Fibroblast of lung (primary cell): Measurements from ENCODE around the gene GAD1. TPM values are rescaled to one million over a fixed set of nuclear protein-coding genes. Genes with fewer than 3 reads are reported as not detected.

ENCODE experiments used
- DNase-seq, 2 donors: peaks; one replicate each; pipeline versions ENCODE4 v3.0.0 to v3.0.0-alpha.2; 2010; ENCODE audit warnings: low read depth in 2 of 2
- H2AFZ ChIP-seq: 2 replicates; pipeline ENCODE4 v1.5.1; 2012; ENCODE audit warnings: low read length, control low read depth, inconsistent platforms
- H3K27ac ChIP-seq: 2 replicates; pipeline ENCODE4 v1.5.1; 2011; ENCODE audit warnings: low read length, control low read depth; ENCODE audit not compliant: insufficient read depth
- H3K27me3 ChIP-seq: 2 replicates; pipeline ENCODE4 v1.5.1; 2011; ENCODE audit warnings: mild to moderate bottlenecking, low read length; ENCODE audit not compliant: control insufficient read depth, insufficient read depth
- H3K36me3 ChIP-seq: 2 replicates; pipeline ENCODE4 v1.5.1; 2011; ENCODE audit warnings: low read length; ENCODE audit not compliant: control insufficient read depth, insufficient read depth
- H3K4me1 ChIP-seq: 2 replicates; pipeline ENCODE4 v1.5.1; 2011; ENCODE audit warnings: low read length; ENCODE audit not compliant: control insufficient read depth, insufficient read depth; ENCODE audit errors: extremely low read depth
- H3K4me2 ChIP-seq: 2 replicates; pipeline ENCODE4 v1.5.1; 2011; ENCODE audit warnings: low read length, control low read depth; ENCODE audit not compliant: insufficient read depth; ENCODE audit errors: extremely low read depth
- H3K4me3 ChIP-seq, 4 experiments: fragments of 200-600 bp in 1 of 4; sonication (generic) in 1 of 4; replicated peaks in 1 of 4; 2 replicates each; pipeline ENCODE4 v1.5.1; 2011 to 2016; ENCODE audit warnings: low read length in 4 of 4, low read depth in 3 of 4, mild to moderate bottlenecking in 3 of 4, control low read depth in 2 of 4, inconsistent platforms in 1 of 4, mixed read lengths in 1 of 4; ENCODE audit not compliant: insufficient read depth in 1 of 4; ENCODE audit errors: control extremely low read depth in 1 of 4
- H3K79me2 ChIP-seq: 2 replicates; pipeline ENCODE4 v1.5.1; 2012; ENCODE audit warnings: mild to moderate bottlenecking, low read length, inconsistent platforms; ENCODE audit not compliant: control insufficient read depth, insufficient read depth
- H3K9ac ChIP-seq: 2 replicates; pipeline ENCODE4 v1.5.1; 2011; ENCODE audit warnings: mild to moderate bottlenecking, low read length, control low read depth; ENCODE audit not compliant: insufficient read depth
- H3K9me3 ChIP-seq: 2 replicates; pipeline ENCODE4 v1.5.1; 2012; ENCODE audit warnings: low read depth, low read length; ENCODE audit not compliant: control insufficient read depth, insufficient read depth
- H4K20me1 ChIP-seq: 2 replicates; pipeline ENCODE4 v1.5.1; 2011; ENCODE audit warnings: low read length; ENCODE audit not compliant: control insufficient read depth, insufficient read depth; ENCODE audit errors: extremely low read depth
- EZH2 ChIP-seq: IDR thresholded peaks from 2 replicates; pipeline ENCODE4 v1.5.1; 2012; ENCODE audit warnings: low read length, control low read depth, mild to moderate bottlenecking; ENCODE audit errors: missing control alignments
- polyA plus RNA-seq, 2 donors: library from polyadenylated mRNA; depleted of rRNA in 1 of 2; stranded (reverse) in 1 of 2; unstranded in 1 of 2; fragments of >200 nt; gene quantifications; 2 replicates each; pipeline ENCODE4 v1.2.1, GENCODE V29; 2011 to 2012; ENCODE audit warnings: missing spikeins in 1 of 2
- total RNA-seq: library from RNA; depleted of rRNA; stranded (reverse); fragments of >200 nt; gene quantifications from 2 replicates; pipeline ENCODE4 v1.2.1, GENCODE V29; 2014
- TF ChIP-seq, protein P1 (sequence below), 2 donors: IDR thresholded peaks in 1 of 2; conservative IDR thresholded peaks in 1 of 2; 1 replicate in 1 of 2; 2 replicates in 1 of 2; pipeline ENCODE4 v1.5.1; 2011 to 2012; ENCODE audit warnings: low read length in 2 of 2, control low read depth in 1 of 2, inconsistent platforms in 1 of 2, low read depth in 1 of 2, mild to moderate bottlenecking in 1 of 2

GAD1 gene
- total and polyA plus RNA-seq, 2 donors (not counting 1 experiment from before 2014, with no cell fraction given) = 0.12 to 0.33 TPM

DNA sequence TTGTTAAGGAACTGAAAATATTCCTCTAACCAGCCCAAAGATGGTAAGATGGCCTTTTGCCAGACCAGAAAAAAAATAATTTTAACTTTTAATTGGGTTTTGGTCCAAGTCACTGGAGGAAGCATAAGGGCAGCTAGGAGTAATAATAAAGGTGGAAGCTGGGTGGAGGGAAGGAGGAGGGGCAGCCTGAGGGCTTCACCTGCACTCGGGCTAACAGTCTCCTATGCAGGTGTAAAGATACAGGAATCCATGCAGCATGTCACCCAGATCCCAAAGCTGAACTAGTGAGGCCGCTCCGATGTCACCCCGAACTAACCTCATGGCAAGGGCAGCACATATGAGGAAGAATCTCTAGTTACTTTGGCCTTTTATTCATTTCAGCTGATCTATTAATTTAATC is 75.2 kb downstream of the GAD1 start:
- Histone ChIP-seq H3K79me2 (no peaks in the 10 kb centered on the region), H3K27ac (no peak overlapping the region), H2AFZ (no peak overlapping the region), H4K20me1 (no peaks in the 10 kb centered on the region), H3K27me3 (no peaks in the 10 kb centered on the region), H3K4me2 (no peak overlapping the region), H3K36me3 (no peaks in the 10 kb centered on the region), H3K4me3 (no peak overlapping the region), H3K9ac (no peak overlapping the region), H3K9me3 (no peaks in the 10 kb centered on the region), H3K4me1 (no peaks in the 10 kb centered on the region)
- DNase-seq = no peak
- TF ChIP-seq, protein P1, sequence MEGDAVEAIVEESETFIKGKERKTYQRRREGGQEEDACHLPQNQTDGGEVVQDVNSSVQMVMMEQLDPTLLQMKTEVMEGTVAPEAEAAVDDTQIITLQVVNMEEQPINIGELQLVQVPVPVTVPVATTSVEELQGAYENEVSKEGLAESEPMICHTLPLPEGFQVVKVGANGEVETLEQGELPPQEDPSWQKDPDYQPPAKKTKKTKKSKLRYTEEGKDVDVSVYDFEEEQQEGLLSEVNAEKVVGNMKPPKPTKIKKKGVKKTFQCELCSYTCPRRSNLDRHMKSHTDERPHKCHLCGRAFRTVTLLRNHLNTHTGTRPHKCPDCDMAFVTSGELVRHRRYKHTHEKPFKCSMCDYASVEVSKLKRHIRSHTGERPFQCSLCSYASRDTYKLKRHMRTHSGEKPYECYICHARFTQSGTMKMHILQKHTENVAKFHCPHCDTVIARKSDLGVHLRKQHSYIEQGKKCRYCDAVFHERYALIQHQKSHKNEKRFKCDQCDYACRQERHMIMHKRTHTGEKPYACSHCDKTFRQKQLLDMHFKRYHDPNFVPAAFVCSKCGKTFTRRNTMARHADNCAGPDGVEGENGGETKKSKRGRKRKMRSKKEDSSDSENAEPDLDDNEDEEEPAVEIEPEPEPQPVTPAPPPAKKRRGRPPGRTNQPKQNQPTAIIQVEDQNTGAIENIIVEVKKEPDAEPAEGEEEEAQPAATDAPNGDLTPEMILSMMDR (conservative IDR thresholded peaks at IDR 0.05 in 1 of 2, IDR thresholded peaks at IDR 0.05 in 1 of 2; ENCODE audit: low read depth in 1 of 2, low read length in 2 of 2) = no peak
- TF ChIP-seq EZH2 = no peak

DNA sequence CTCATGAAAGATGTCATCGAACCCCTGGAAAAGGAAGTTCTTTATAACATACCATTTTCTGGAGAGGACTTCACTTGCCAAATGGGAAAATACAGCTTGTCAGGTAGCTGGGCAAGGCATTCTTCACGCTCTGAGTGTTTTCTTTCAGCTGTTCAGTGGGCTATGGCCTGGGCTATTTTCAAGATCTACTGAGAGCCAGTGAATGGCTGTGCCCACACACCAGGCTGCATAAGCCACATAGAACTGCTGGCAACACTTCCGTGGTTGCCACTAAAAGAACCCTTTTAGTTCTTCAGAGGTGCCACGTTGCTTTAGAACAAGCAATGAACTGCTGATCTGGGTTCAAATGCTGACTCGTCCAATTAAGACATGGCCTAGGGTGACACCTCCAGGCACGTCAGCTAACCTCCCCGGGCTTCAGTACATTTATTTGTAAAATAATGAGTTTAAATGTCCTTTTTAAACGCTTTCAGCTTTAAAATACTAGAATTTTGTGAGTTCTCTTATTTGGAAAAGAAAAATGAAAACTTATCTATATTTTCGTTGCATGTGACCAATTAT is 75.8 kb downstream of the GAD1 start:
- H3K79me2 ChIP-seq = no peaks in the 10 kb centered on the region
- TF ChIP-seq EZH2 = no peak
- TF ChIP-seq, protein P1 (conservative IDR thresholded peaks at IDR 0.05 in 1 of 2, IDR thresholded peaks at IDR 0.05 in 1 of 2; ENCODE audit: low read depth in 1 of 2, low read length in 2 of 2) = no peak
- no peak for DNase-seq

DNA sequence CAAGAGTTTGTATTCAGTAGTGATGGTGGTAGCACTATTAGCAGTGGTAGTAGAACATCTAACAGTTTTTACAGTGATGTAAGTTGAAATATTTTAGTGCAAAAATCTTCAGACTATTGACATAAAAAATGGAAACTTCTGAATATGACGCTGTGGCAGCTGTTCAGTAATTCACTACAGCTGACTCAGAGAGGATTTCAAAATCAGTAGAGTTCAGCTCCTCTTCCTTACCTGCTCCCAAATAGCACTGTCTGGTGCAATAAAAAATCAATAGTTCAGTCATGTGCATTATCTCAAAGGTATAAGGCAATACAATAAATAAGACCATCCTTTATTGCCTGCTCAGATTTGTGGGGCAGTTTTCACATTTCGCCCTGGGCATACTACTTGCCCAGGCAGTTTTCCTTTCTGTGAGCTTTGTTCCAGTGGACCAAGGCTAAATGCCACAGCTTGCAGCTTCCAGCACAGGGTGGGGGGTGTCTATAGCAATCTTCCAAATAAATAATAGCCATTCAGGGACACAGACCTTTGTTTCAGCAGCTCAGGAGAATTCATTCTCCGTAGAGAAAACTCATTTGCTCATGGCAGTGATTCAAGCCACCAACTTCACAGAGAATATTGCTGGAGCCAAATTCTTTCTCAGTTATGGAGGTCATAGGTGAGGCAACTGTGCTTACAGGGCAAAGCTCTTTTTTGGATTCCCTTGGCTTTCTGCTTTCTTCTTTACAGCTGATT is 78.5 kb downstream of the GAD1 start:
- peak; percentile 28 to 44 for DNase-seq
- no peak overlapping the region for H3K4me3 ChIP-seq
- no peak overlapping the region for H3K27ac ChIP-seq
- H4K20me1 ChIP-seq = no peaks in the 10 kb centered on the region
- H3K4me2 ChIP-seq = no peak overlapping the region
- H3K9ac ChIP-seq = no peak overlapping the region
- H2AFZ ChIP-seq = no peak overlapping the region
- TF ChIP-seq EZH2 = no peak
- TF ChIP-seq, protein P1 (conservative IDR thresholded peaks at IDR 0.05 in 1 of 2, IDR thresholded peaks at IDR 0.05 in 1 of 2; ENCODE audit: low read depth in 1 of 2, low read length in 2 of 2) = no peak
- no peaks in the 10 kb centered on the region for H3K79me2 ChIP-seq
- no peaks in the 10 kb centered on the region for H3K27me3 ChIP-seq
- no peaks in the 10 kb centered on the region for H3K36me3 ChIP-seq
- H3K9me3 ChIP-seq = no peaks in the 10 kb centered on the region
- no peaks in the 10 kb centered on the region for H3K4me1 ChIP-seq

More for the DNA sequence above, 75.8 kb downstream of the GAD1 start:
- Histone ChIP-seq H3K27me3 (no peaks in the 10 kb centered on the region), H3K4me1 (no peaks in the 10 kb centered on the region), H3K4me2 (no peak overlapping the region), H4K20me1 (no peaks in the 10 kb centered on the region), H2AFZ (no peak overlapping the region), H3K27ac (no peak overlapping the region), H3K9me3 (no peaks in the 10 kb centered on the region), H3K36me3 (no peaks in the 10 kb centered on the region), H3K4me3 (no peak overlapping the region), H3K9ac (no peak overlapping the region)
